Spinal cord (tissue), 10 donors: Measurements from ENCODE around the gene PLA2G2E. TPM values are rescaled to one million over a fixed set of nuclear protein-coding genes. Genes with fewer than 3 reads are reported as not detected.
"Not testable (repeated sequence)": the region's sequence is repeated elsewhere in the genome, so short reads cannot be mapped to it uniquely, and the experiment has no call there.

Experiments used
- DNase-seq, 6 donors: peaks; one replicate each; pipeline versions ENCODE4 v3.0.0 to v3.0.0-alpha.2; 2013 to 2015; ENCODE audit warnings: low spot score in 6 of 6, low read depth in 4 of 6
- H3K27ac ChIP-seq: one replicate; pipeline ENCODE4 v1.5.1; 2013; ENCODE audit warnings: low read depth, low read length, control low read depth
- H3K27me3 ChIP-seq: one replicate; pipeline ENCODE4 v1.6.1; 2013; ENCODE audit warnings: low read length; ENCODE audit not compliant: control insufficient read depth, insufficient read depth
- H3K36me3 ChIP-seq: one replicate; pipeline ENCODE4 v1.6.1; 2013; ENCODE audit warnings: low read length; ENCODE audit not compliant: control insufficient read depth, insufficient read depth
- H3K4me1 ChIP-seq: one replicate; pipeline ENCODE4 v1.6.1; 2013; ENCODE audit warnings: low read length; ENCODE audit not compliant: control insufficient read depth, insufficient read depth
- H3K4me3 ChIP-seq: one replicate; pipeline ENCODE4 v1.5.1; 2013; ENCODE audit warnings: low read depth, low read length, control low read depth
- H3K9me3 ChIP-seq: one replicate; pipeline ENCODE4 v1.6.1; 2013; ENCODE audit warnings: low read length; ENCODE audit not compliant: control insufficient read depth, insufficient read depth
- WGBS: methylation state at CpG from one replicate; pipeline ENCODE4 v1.1.5; 2013; ENCODE audit warnings: missing lambda C conversion rate; ENCODE audit not compliant: insufficient coverage; 5-methylcytosine and 5-hydroxymethylcytosine counted together
- polyA plus RNA-seq, 2 donors: library from polyadenylated mRNA; unstranded; fragments of 120-200 nt; gene quantifications; one replicate each; pipeline ENCODE4 v1.2.1, GENCODE V29; 2013; ENCODE audit not compliant: insufficient read length in 2 of 2
- total RNA-seq, 2 donors: library from RNA; depleted of rRNA in 1 of 2; stranded (reverse); fragments of 120-200 nt in 1 of 2; fragments of >200 nt in 1 of 2; gene quantifications; one replicate each; pipeline versions ENCODE4 v1.2.3 to v1.2.4, GENCODE V29; 2013 to 2014
- donor health status: healthy.

The PLA2G2E gene
- total and polyA plus RNA-seq, 4 donors, result not detected

DNA sequence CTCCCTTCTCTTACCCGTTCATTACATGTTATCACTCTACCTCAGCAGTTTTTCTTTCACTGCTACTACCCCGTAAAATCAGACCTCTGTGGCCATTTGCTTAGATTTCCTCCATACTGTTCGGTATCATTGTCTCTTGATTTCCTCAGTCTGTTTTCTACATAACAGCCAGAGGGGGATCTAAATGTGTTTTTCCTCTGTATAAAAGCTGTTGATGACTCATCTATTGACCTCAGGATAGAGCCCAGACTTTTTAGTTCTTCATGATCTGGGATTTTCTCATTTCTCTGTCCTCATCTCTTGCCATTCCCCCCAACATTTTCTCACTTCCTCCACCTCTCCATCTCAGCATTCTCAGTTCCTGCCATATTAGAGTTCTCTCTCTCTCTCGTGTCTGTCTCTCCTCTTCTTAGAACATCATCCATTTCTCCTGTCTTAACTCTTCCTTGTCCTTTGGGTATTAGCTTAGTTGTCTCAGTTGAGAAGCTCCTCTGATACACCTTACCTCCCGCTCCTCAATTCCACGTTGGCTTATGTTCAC lies 30.7 kb downstream of the PLA2G2E start:
- Histone ChIP-seq H3K27me3 (no peaks in the 10 kb centered on the region), H3K4me3 (no peak overlapping the region), H3K36me3 (peaks cover 15% of the 10 kb centered on the region), H3K4me1 (no peaks in the 10 kb centered on the region), H3K27ac (no peak overlapping the region), H3K9me3 (no peaks in the 10 kb centered on the region)
- no peak for DNase-seq
- 74% methylated on average over 3 of the region's 6 CpGs for WGBS

GRCh38 chr1:19892129-19892528 lies 31.3 kb downstream of the PLA2G2E start:
- Histone ChIP-seq H3K4me3 (no peak overlapping the region), H3K36me3 (peaks cover 13% of the 10 kb centered on the region), H3K27me3 (no peaks in the 10 kb centered on the region), H3K9me3 (no peaks in the 10 kb centered on the region), H3K27ac (no peak overlapping the region), H3K4me1 (no peaks in the 10 kb centered on the region)
- no peak for DNase-seq
- WGBS, result 100% methylated on average over 1 of the region's 3 CpGs

- H3K27ac ChIP-seq, result no peak overlapping the region
- H3K9me3 ChIP-seq, result no peaks in the 10 kb centered on the region
- no peaks in the 10 kb centered on the region for H3K4me1 ChIP-seq
- no peaks in the 10 kb centered on the region for H3K27me3 ChIP-seq
- H3K4me3 ChIP-seq, result no peak overlapping the region
- DNase-seq, result no peak
- peaks cover 13% of the 10 kb centered on the region for H3K36me3 ChIP-seq
Measured at GRCh38 chr1:19889656-19890055, 33.8 kb downstream of the PLA2G2E start.

GRCh38 chr1:19888112-19888511 lies 35.3 kb downstream of the PLA2G2E start:
- DNase-seq, result no peak
- 100% methylated on average over 1 of the region's 1 CpG for WGBS
- no peak overlapping the region for H3K4me3 ChIP-seq
- peaks cover 13% of the 10 kb centered on the region for H3K36me3 ChIP-seq
- H3K9me3 ChIP-seq, result no peaks in the 10 kb centered on the region
- no peaks in the 10 kb centered on the region for H3K27me3 ChIP-seq
- peaks cover 6% of the 10 kb centered on the region for H3K4me1 ChIP-seq
- no peak overlapping the region for H3K27ac ChIP-seq

DNA sequence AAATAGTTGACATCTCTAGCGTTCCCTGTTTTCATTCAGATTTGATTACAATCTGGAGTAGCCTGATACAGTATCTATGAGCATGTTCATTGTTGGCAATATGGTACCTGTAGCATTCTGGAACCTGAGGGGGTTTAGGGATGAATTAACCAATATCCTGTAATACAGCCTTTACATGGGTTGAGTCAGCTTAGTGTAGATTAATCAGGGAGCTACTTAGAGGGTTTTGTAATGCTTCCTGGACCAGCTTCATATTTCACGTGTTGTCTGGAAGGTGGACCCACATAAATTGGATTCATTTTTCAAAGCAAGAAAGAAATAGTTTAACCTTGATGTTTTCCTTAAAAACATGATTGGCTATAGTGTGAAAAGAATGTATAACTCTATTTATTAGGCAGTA lies 37.6 kb downstream of the PLA2G2E start:
- Histone ChIP-seq H3K27me3 (no peaks in the 10 kb centered on the region), H3K9me3 (no peaks in the 10 kb centered on the region), H3K27ac (no peak overlapping the region), H3K4me1 (peaks cover 7% of the 10 kb centered on the region), H3K36me3 (no peaks in the 10 kb centered on the region), H3K4me3 (no peak overlapping the region)
- WGBS, result 100% methylated on average over 1 of the region's 2 CpGs
- DNase-seq, result no peak

DNA sequence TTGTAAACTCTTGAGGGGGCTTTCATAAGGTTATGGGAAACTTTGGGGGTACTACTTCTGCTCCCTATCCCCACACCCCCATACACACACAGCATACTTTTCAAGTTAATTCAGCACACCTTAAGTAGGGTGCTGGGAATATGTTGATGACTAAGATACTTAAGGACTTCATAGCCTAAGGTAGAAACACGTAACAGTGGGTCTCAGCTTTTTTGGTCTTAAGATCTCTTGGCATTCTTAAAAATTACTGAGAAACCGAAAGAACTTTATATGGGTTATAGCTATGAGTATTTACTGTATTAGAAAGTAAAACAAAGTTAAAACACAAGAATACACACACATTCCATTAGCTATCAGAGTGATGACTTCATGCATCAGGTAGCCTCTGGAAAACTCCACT lies 39.1 kb downstream of the PLA2G2E start:
- Histone ChIP-seq H3K4me1 (peaks cover 7% of the 10 kb centered on the region), H3K27me3 (no peaks in the 10 kb centered on the region), H3K9me3 (no peaks in the 10 kb centered on the region), H3K36me3 (no peaks in the 10 kb centered on the region), H3K4me3 (no peak overlapping the region), H3K27ac (no peak overlapping the region)
- no CpG with 5 or more reads among the region's 2 CpGs for WGBS
- no peak for DNase-seq

DNA sequence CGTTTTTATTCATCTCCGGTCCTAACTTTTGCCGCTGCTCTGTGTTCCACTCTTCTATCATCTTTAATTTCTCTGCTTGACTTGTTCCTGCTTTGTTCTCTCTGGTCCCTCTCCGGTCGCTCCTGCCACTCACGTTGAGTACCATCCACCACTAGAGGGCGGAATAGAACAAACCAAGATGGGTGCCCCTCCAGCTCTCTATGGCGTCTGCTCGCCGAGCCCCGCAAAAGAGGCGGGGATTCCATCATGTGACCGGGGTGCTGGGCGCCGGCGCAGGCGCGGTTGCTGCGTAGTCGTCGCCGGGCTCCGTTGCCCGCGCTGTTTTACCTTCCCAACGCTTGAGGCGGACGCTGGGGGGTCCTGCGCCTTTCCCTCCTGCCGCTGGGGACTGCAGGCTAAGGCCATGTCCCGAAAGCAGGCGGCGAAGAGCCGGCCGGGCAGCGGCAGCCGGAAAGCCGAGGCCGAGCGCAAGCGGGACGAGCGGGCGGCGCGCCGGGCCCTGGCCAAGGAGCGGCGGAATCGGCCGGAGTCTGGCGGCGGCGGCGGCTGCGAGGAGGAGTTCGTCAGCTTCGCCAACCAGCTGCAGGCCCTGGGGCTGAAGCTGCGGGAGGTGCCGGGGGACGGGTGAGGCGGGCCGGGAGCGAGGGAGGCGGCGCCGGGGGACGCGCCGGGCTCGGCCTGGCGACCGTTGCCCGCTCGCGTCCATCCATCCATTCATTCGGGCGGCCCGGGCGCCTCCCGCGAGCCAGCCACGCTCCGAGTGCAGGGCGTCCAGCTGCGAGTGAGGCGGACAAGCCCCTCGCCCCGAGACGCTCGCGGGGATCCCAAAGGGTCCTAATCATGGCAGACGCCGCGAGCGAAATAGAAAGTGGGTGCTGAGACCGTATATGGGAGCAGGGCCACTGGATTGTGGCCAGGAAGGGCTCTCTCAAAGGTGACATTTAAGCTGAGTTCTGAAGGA lies 41.0 kb downstream of the PLA2G2E start, which contains the start of gene OTUD3:
TSS of gene OTUD3 (plus strand) at position 285 of the 961 bp plus-strand sequence. CDS start at position 404, 119 bp downstream.
- Histone ChIP-seq H3K4me1 (peaks cover 7% of the 10 kb centered on the region), H3K27ac (peak within 1 kb of the TSS; percentile 68), H3K9me3 (no peaks in the 10 kb centered on the region), H3K4me3 (peak within 1 kb of the TSS; percentile 52), H3K36me3 (no peaks in the 10 kb centered on the region), H3K27me3 (no peaks in the 10 kb centered on the region)
- DNase-seq, result peak; percentile 96 to 100 (median 99)
- WGBS, result under 1% methylated on average over 97 of the region's 97 CpGs

DNA sequence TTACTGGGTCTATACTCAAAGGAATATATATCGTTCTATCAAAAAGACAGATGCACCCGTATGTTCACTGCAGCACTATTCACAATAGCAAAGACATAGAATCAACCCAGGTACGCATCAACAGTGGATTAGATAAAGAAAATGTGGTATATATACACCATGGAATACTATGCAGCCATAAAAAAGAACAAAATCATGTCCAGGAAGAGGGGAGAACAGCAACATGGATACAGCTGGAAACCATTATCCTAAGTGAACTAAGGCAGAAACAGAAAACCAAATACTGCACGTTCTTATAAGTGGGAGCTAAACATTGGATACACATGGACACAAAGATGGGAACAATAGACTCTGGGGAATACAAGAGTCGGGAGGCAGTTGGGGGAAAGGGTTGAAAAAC lies 42.6 kb downstream of the PLA2G2E start:
- H3K27ac ChIP-seq, DNase-seq, H3K4me3 ChIP-seq, H3K27me3 ChIP-seq, H3K36me3 ChIP-seq, H3K9me3 ChIP-seq, H3K4me1 ChIP-seq: not testable (repeated sequence)
- WGBS, result no CpG with 5 or more reads among the region's 5 CpGs

GRCh38 chr1:19879661-19880060 lies 43.8 kb downstream of the PLA2G2E start:
- 75% methylated on average over 1 of the region's 4 CpGs for WGBS
- H3K9me3 ChIP-seq, result no peaks in the 10 kb centered on the region
- no peak overlapping the region for H3K4me3 ChIP-seq
- no peak overlapping the region for H3K27ac ChIP-seq
- H3K27me3 ChIP-seq, result no peaks in the 10 kb centered on the region
- H3K36me3 ChIP-seq, result no peaks in the 10 kb centered on the region
- no peak for DNase-seq
- H3K4me1 ChIP-seq, result peaks cover 7% of the 10 kb centered on the region

- H3K36me3 ChIP-seq, result no peaks in the 10 kb centered on the region
- 100% methylated on average over 3 of the region's 4 CpGs for whole genome bisulfite sequencing
- H3K4me1 ChIP-seq, result peaks cover 7% of the 10 kb centered on the region
- H3K27me3 ChIP-seq, result no peaks in the 10 kb centered on the region
- no peaks in the 10 kb centered on the region for H3K9me3 ChIP-seq
- no peak for DNase-seq
- no peak overlapping the region for H3K27ac ChIP-seq
- H3K4me3 ChIP-seq, result no peak overlapping the region
Measured at GRCh38 chr1:19879227-19879626, 44.2 kb downstream of the PLA2G2E start.
